Measurements from ENCODE around the gene ACTG1. TPM values are rescaled to one million over a fixed set of nuclear protein-coding genes. Genes with fewer than 3 reads are reported as not detected.

Gene ACTG1
- total RNA-seq, 1 experiment from 2014 or later: 3,247 TPM

DNA sequence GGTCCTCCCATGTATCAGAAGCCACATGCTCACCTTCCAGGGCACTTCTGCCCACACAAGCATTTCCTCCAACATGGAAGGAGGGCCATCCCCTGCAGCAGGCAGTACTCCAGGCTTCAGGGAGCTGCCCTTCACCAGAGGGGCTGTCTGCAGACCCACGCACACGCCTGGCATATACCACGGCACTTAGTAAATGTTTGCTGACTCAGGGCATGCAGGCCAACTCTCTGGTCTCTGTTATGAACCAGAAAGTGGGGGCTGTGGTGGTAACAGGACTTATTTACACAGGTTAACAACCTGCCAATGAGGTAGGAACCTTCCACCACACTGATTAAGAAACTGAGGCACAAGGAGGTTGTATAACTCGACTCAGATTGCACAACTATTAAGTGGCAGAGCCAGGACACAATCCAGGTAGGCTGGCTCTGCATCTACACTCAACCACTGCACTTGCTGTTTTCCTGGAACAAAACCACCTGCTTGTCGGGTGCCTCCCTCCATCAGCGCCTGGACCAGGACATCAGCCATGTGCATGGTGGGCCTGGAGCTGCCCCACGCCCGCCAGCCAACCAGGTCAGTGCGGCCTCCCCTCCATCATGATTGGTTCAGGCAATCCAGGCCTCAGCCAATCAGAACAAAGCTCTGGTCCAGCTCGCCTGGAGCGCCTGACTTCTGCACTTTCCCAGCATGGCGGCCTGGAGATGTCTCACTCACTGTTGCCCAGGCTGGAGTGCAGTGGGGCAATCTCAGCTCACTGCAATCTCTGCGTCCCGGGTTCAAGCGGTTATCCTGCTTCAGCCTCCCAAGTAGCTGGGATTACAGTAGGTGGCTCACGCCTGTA is 19.2 kb downstream of the ACTG1 start:
- no peak for DNase-seq (ENCODE audit: low spot score)
- Histone ChIP-seq H3K27me3 (replicated peaks; ENCODE audit: insufficient read depth, low read depth, low read length, poor library complexity) (no peaks in the 10 kb centered on the region), H3K36me3 (ENCODE audit: insufficient read depth, low read length, poor library complexity, severe bottlenecking) (no peaks in the 10 kb centered on the region), H3K9me3 (ENCODE audit: low read depth, low read length, poor library complexity, severe bottlenecking) (no peaks in the 10 kb centered on the region), H3K27ac (ENCODE audit: low read depth, low read length, poor library complexity, severe bottlenecking) (no peak overlapping the region), H3K4me3 (ENCODE audit: low read depth, low read length, poor library complexity, severe bottlenecking) (no peak overlapping the region), H3K4me1 (ENCODE audit: insufficient read depth, low read length, poor library complexity, severe bottlenecking) (peaks cover 20% of the 10 kb centered on the region)
- no TSS peak for BruUV-seq (replicated peaks)
- CTCF ChIA-PET: interaction anchor here (0.7 kb wide), 1 partner anchor 8 kb away, joined by 3 read pairs; no protein-coding TSS in a partner anchor
- TF ChIP-seq EZH2 (IDR thresholded peaks at IDR 0.05; ENCODE audit: borderline replicate concordance, low read depth, low read length, poor library complexity, severe bottlenecking): no peak
- TF ChIP-seq, protein P1, sequence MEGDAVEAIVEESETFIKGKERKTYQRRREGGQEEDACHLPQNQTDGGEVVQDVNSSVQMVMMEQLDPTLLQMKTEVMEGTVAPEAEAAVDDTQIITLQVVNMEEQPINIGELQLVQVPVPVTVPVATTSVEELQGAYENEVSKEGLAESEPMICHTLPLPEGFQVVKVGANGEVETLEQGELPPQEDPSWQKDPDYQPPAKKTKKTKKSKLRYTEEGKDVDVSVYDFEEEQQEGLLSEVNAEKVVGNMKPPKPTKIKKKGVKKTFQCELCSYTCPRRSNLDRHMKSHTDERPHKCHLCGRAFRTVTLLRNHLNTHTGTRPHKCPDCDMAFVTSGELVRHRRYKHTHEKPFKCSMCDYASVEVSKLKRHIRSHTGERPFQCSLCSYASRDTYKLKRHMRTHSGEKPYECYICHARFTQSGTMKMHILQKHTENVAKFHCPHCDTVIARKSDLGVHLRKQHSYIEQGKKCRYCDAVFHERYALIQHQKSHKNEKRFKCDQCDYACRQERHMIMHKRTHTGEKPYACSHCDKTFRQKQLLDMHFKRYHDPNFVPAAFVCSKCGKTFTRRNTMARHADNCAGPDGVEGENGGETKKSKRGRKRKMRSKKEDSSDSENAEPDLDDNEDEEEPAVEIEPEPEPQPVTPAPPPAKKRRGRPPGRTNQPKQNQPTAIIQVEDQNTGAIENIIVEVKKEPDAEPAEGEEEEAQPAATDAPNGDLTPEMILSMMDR (conservative IDR thresholded peaks at IDR 0.05; ENCODE audit: low read depth, low read length): no peak
- intact Hi-C loops (cut with micrococcal nuclease; ENCODE audit: unreplicated experiment): no loop called here
- POLR2A ChIA-PET (ENCODE audit: low non-redundant PET): no interaction called here

DNA sequence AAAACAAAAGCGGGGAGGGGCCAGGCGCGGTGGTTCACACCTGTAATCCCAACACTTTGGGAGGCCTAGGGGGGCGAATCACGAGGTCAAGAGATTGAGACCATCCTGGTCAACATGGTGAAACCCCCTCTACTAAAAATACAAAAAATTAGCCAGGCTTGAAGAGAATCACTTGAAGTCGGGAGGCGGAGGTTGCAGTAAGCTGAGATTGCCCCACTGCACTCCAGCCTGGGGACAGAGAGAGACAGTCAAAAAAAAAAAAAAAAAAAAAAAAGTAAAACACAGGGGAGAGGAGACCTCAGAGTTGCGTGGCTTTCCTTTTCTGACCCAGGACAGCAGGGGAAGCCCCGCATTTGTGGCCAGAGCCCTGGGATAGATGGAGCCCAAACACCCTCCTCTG is 19.9 kb downstream of the ACTG1 start:
- CTCF ChIA-PET: no interaction called here
- Histone ChIP-seq H3K9me3 (ENCODE audit: low read depth, low read length, poor library complexity, severe bottlenecking) (no peaks in the 10 kb centered on the region), H3K36me3 (ENCODE audit: insufficient read depth, low read length, poor library complexity, severe bottlenecking) (no peaks in the 10 kb centered on the region), H3K27me3 (replicated peaks; ENCODE audit: insufficient read depth, low read depth, low read length, poor library complexity) (no peaks in the 10 kb centered on the region), H3K4me3 (ENCODE audit: low read depth, low read length, poor library complexity, severe bottlenecking) (no peak overlapping the region), H3K27ac (ENCODE audit: low read depth, low read length, poor library complexity, severe bottlenecking) (no peak overlapping the region), H3K4me1 (ENCODE audit: insufficient read depth, low read length, poor library complexity, severe bottlenecking) (peaks cover 26% of the 10 kb centered on the region)
- intact Hi-C loops (cut with micrococcal nuclease; ENCODE audit: unreplicated experiment): no loop called here
- no peak for TF ChIP-seq EZH2 (IDR thresholded peaks at IDR 0.05; ENCODE audit: borderline replicate concordance, low read depth, low read length, poor library complexity, severe bottlenecking)
- TF ChIP-seq, protein P1 (conservative IDR thresholded peaks at IDR 0.05; ENCODE audit: low read depth, low read length): no peak
- BruUV-seq (replicated peaks): no TSS peak
- POLR2A ChIA-PET (ENCODE audit: low non-redundant PET): interaction anchor here (0.6 to 0.7 kb wide), 2 partner anchors 99 to 137 kb away, joined by 6 to 9 read pairs; no protein-coding TSS in a partner anchor
- DNase-seq (ENCODE audit: low spot score): no peak

DNA sequence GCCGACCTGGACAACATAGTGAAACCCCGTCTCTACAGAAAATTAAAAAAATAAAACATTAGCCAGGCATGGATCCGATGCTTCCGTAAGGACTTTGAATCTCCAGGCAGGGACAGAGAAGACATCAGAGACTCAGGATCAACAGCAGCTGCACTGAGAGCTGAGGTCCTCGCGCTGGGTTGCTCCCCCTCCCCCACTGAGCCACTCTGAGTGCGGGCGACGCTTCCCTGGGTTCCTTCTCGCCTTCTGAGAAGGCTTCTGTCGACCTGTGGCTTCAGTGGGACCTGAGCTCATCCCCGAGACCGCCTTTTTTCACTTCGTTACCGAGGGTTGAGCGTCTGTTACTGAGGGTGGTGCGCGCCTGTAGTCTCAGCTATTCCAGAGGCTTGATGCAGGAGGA is 20.4 kb downstream of the ACTG1 start:
- intact Hi-C loops (cut with micrococcal nuclease; ENCODE audit: unreplicated experiment): no loop called here
- no peaks in the 10 kb centered on the region for H3K27me3 ChIP-seq (replicated peaks; ENCODE audit: insufficient read depth, low read depth, low read length, poor library complexity)
- POLR2A ChIA-PET (ENCODE audit: low non-redundant PET): interaction anchor here (0.6 to 0.7 kb wide), 2 partner anchors 99 to 138 kb away, joined by 6 to 9 read pairs; no protein-coding TSS in a partner anchor

More for the DNA sequence above, 20.4 kb downstream of the ACTG1 start:
- no peaks in the 10 kb centered on the region for H3K9me3 ChIP-seq (ENCODE audit: low read depth, low read length, poor library complexity, severe bottlenecking)
- DNase-seq (ENCODE audit: low spot score): no peak
- no peak overlapping the region for H3K4me3 ChIP-seq (ENCODE audit: low read depth, low read length, poor library complexity, severe bottlenecking)
- no peaks in the 10 kb centered on the region for H3K36me3 ChIP-seq (ENCODE audit: insufficient read depth, low read length, poor library complexity, severe bottlenecking)
- H3K4me1 ChIP-seq (ENCODE audit: insufficient read depth, low read length, poor library complexity, severe bottlenecking): peaks cover 31% of the 10 kb centered on the region
- TF ChIP-seq, protein P1 (conservative IDR thresholded peaks at IDR 0.05; ENCODE audit: low read depth, low read length): no peak
- TF ChIP-seq EZH2 (IDR thresholded peaks at IDR 0.05; ENCODE audit: borderline replicate concordance, low read depth, low read length, poor library complexity, severe bottlenecking): no peak
- BruUV-seq (replicated peaks): no TSS peak
- CTCF ChIA-PET: no interaction called here
- H3K27ac ChIP-seq (ENCODE audit: low read depth, low read length, poor library complexity, severe bottlenecking): no peak overlapping the region
